Measurements from ENCODE around the gene PDE11A. TPM values are rescaled to one million over a fixed set of nuclear protein-coding genes. Genes with fewer than 3 reads are reported as not detected.

PDE11A gene
- total and polyA plus RNA-seq, 2 of the 8 experiments (the other 6 are each of a cell fraction or from before 2014, with no cell fraction given): 0.19 to 0.23 TPM

DNA sequence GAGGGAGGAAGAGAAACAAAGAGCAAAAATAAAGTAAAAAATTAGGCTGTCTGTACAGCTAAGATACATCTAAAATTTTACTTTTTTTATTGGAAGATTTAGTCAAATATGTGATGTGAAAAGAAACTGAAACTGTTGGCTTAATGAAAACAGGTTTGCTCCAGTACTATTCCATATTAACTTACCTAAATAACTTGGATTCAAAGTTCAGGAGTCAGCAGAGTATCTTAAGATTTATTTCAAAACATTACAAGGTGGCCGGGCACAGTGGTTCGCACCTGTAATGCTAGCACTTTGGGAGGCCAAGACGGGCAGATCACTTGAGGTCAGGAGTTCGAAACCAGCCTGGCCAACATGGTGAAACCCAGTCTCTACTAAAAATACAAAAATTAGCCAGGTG is 197.9 kb downstream of the PDE11A start:
- Histone ChIP-seq H3K18ac (ENCODE audit: extremely low read depth, low read length) (no peak overlapping the region), H3K79me1 (ENCODE audit: low read depth, low read length) (no peaks in the 10 kb centered on the region), H2BK20ac (ENCODE audit: low read length) (no peak overlapping the region), H3K23me2 (ENCODE audit: low read depth, low read length) (no peaks in the 10 kb centered on the region), H3K23ac (ENCODE audit: insufficient read length) (no peak overlapping the region), H3K4me3 (ENCODE audit: extremely low read depth in 1 of 4, insufficient read depth in 2 of 4, low read depth in 3 of 4, low read length in 4 of 4) (no peak overlapping the region), H2BK15ac (ENCODE audit: low read length) (no peak overlapping the region), H4K5ac (ENCODE audit: insufficient read length, low read depth, low read length) (no peak overlapping the region), H2AFZ (ENCODE audit: low read length) (no peak overlapping the region), H3K79me2 (ENCODE audit: control insufficient read depth in 1 of 2, insufficient read depth in 2 of 2, low read length in 2 of 2) (no peaks in the 10 kb centered on the region), H3K27ac (ENCODE audit: low read depth, low read length) (no peak overlapping the region), H3K4me2 (ENCODE audit: insufficient read depth in 1 of 2, low read depth in 2 of 2, low read length in 2 of 2) (no peak overlapping the region), H2BK120ac (replicated peaks; ENCODE audit: low read depth, low read length) (no peak overlapping the region), H4K8ac (ENCODE audit: extremely low read depth, insufficient read depth, low read length) (no peak overlapping the region), H4K20me1 (replicated peaks in 1 of 2; ENCODE audit: control insufficient read depth in 1 of 2, insufficient read depth in 2 of 2, low read length in 2 of 2) (no peaks in the 10 kb centered on the region), H2BK5ac (ENCODE audit: low read depth, low read length) (no peak overlapping the region), H3K4me1 (replicated peaks in 1 of 4; ENCODE audit: control insufficient read depth in 3 of 4, insufficient read depth in 4 of 4, low read length in 3 of 4) (no peaks in the 10 kb centered on the region), H4K91ac (replicated peaks; ENCODE audit: insufficient read length, low read length) (no peak overlapping the region), H3K14ac (ENCODE audit: insufficient read length) (no peak overlapping the region), H3K27me3 (replicated peaks in 1 of 4; ENCODE audit: control insufficient read depth in 3 of 4, extremely low read depth in 1 of 4, insufficient read depth in 3 of 4, low read length in 3 of 4) (no peaks in the 10 kb centered on the region), H3K4ac (replicated peaks; ENCODE audit: insufficient read length, low read depth, low read length) (no peak overlapping the region), H3K9ac (replicated peaks in 1 of 4; ENCODE audit: extremely low read depth in 1 of 4, low read depth in 3 of 4, low read length in 3 of 4) (no peak overlapping the region), H2AK5ac (ENCODE audit: low read depth, low read length) (no peak overlapping the region), H3K56ac (replicated peaks; ENCODE audit: insufficient read length, low read depth, low read length) (no peak overlapping the region), H2BK12ac (ENCODE audit: low read depth, low read length) (no peak overlapping the region), H3K9me3 (ENCODE audit: insufficient read depth in 2 of 2, low read depth in 1 of 2, low read length in 1 of 2) (no peaks in the 10 kb centered on the region), H3K36me3 (ENCODE audit: control insufficient read depth in 2 of 4, insufficient read depth in 4 of 4, low read length in 3 of 4) (no peaks in the 10 kb centered on the region)
- 94% methylated on average over 4 of the region's 4 CpGs; no CpG with 5 or more reads in 1 of the 2 experiments for WGBS, 2 experiments (ENCODE audit: extremely low coverage in 1 of 2, insufficient coverage in 1 of 2, insufficient read length in 1 of 2, insufficient replicate concordance in 2 of 2, low coverage in 1 of 2, low lambda C conversion rate in 2 of 2, missing lambda C conversion rate in 1 of 2)
- POLR2A ChIA-PET (ENCODE audit: partially characterized antibody): no interaction called here
- CTCF ChIA-PET (ENCODE audit: partially characterized antibody): interaction anchor here (0.6 to 0.8 kb wide), 2 partner anchors 34 to 57 kb away, joined by 3 read pairs; no protein-coding TSS in a partner anchor
- no peak for DNase-seq (ENCODE audit: low read depth in 1 of 2, low spot score in 2 of 2)
- FAIRE-seq: no peak
- TF ChIP-seq RAD21 (IDR thresholded peaks at IDR 0.05 in 1 of 2, conservative IDR thresholded peaks at IDR 0.05 in 1 of 2; ENCODE audit: low read depth in 2 of 2, low read length in 2 of 2) (no peak), GABPA (IDR thresholded peaks at IDR 0.05; ENCODE audit: borderline replicate concordance, insufficient read depth, low read length) (no peak), NANOG (IDR thresholded peaks at IDR 0.05; ENCODE audit: insufficient read depth, low read depth, low read length, poor library complexity, severe bottlenecking) (no peak), RFX5 (IDR thresholded peaks at IDR 0.05; ENCODE audit: borderline replicate concordance, low read depth, low read length) (no peak), CBX5 (IDR thresholded peaks at IDR 0.05; ENCODE audit: low read depth, low read length) (no peak), BACH1 (IDR thresholded peaks at IDR 0.05; ENCODE audit: low read length) (no peak), KDM4A (IDR thresholded peaks at IDR 0.05; ENCODE audit: low read depth, low read length, severe bottlenecking) (no peak), SP4 (IDR thresholded peaks at IDR 0.05; ENCODE audit: low read length) (no peak), RNF2 (IDR thresholded peaks at IDR 0.05; ENCODE audit: borderline replicate concordance, low read depth, low read length, missing control alignments, poor library complexity, severe bottlenecking) (no peak), PHF8 (conservative IDR thresholded peaks at IDR 0.05; ENCODE audit: low read depth, low read length) (no peak), HDAC2 (IDR thresholded peaks at IDR 0.05; ENCODE audit: borderline replicate concordance in 1 of 2, low read depth in 2 of 2, low read length in 2 of 2) (no peak)
- TF ChIP-seq, protein P1, sequence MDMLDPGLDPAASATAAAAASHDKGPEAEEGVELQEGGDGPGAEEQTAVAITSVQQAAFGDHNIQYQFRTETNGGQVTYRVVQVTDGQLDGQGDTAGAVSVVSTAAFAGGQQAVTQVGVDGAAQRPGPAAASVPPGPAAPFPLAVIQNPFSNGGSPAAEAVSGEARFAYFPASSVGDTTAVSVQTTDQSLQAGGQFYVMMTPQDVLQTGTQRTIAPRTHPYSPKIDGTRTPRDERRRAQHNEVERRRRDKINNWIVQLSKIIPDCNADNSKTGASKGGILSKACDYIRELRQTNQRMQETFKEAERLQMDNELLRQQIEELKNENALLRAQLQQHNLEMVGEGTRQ (IDR thresholded peaks at IDR 0.05; ENCODE audit: low read length): no peak

Data from H1 (cell line).